HEK293 (cell line): ENCODE measurements around the gene ATP23.

Source experiments
- CTCF ChIA-PET: fragments of 350-600 bp; formaldehyde crosslinking; extraction: SDS; loops from one replicate; lab custom pipeline; 2021; ENCODE audit warnings: antibody characterized with exemption; lab: Yijun Ruan, JAX
- POLR2A ChIA-PET: fragments of 300-600 bp; formaldehyde crosslinking; extraction: SDS; loops from one replicate; lab custom pipeline; 2020; ENCODE audit warnings: antibody characterized with exemption, inconsistent platforms; lab: Yijun Ruan, JAX
- H3K27ac ChIP-seq: fragments of 200-500 bp; sonication (Bioruptor generic); 2 replicates; pipeline ENCODE4 v1.5.1; 2014; ENCODE audit warnings: low read depth, low read length, control low read depth, inconsistent platforms; ENCODE audit errors: extremely low read depth
- H3K36me3 ChIP-seq, 2 experiments: fragments of 200-500 bp in 1 of 2; sonication (Bioruptor generic) in 1 of 2; 1 replicate in 1 of 2; 2 replicates in 1 of 2; pipeline ENCODE4 v1.5.1; 2014 to 2017; ENCODE audit warnings: inconsistent platforms in 2 of 2, low read length in 2 of 2; ENCODE audit not compliant: control insufficient read depth in 2 of 2, insufficient read depth in 1 of 2
- H3K4me1 ChIP-seq: fragments of 200-500 bp; sonication (Bioruptor generic); 2 replicates; pipeline ENCODE4 v1.5.1; 2014; ENCODE audit warnings: mild to moderate bottlenecking, low read length, inconsistent platforms; ENCODE audit not compliant: control insufficient read depth, insufficient read depth
- H3K4me3 ChIP-seq: 2 replicates; pipeline ENCODE4 v1.5.1; 2011; ENCODE audit warnings: low read depth, mild to moderate bottlenecking, control low read depth, low read length, moderate library complexity
- H3K9me3 ChIP-seq: fragments of 200-500 bp; sonication (Bioruptor generic); 2 replicates; pipeline ENCODE4 v1.5.1; 2014; ENCODE audit warnings: low read depth, low read length, inconsistent platforms; ENCODE audit not compliant: control insufficient read depth, insufficient read depth
- BCL11B ChIP-seq: fragments of 450-650 bp; formaldehyde crosslinking; IDR thresholded peaks from 2 replicates; pipeline ENCODE4 v1.5.1; 2016; ENCODE audit warnings: low read depth, missing biosample characterization, missing genetic modification characterization
- EGR2 ChIP-seq: fragments of 450-650 bp; formaldehyde crosslinking; IDR thresholded peaks from 2 replicates; pipeline ENCODE4 v1.5.1; 2016; ENCODE audit warnings: low read depth, missing biosample characterization, missing genetic modification characterization
- IKZF3 ChIP-seq: fragments of 450-650 bp; IDR thresholded peaks from 2 replicates; pipeline ENCODE4 v1.5.0; 2018; ENCODE audit warnings: missing biosample characterization, mild to moderate bottlenecking, missing genetic modification characterization, moderate library complexity
- PRDM1 ChIP-seq: fragments of 450-650 bp; formaldehyde crosslinking; IDR thresholded peaks from 2 replicates; pipeline ENCODE4; 2016; ENCODE audit warnings: missing biosample characterization, missing genetic modification characterization
- TRIM28 ChIP-seq: IDR thresholded peaks from 2 replicates; pipeline ENCODE4 v1.6.1; 2011; ENCODE audit warnings: low read length, control low read depth, borderline replicate concordance
- YY2 ChIP-seq: fragments of 450-650 bp; formaldehyde crosslinking; IDR thresholded peaks from 2 replicates; pipeline ENCODE4 v1.5.1; 2016; ENCODE audit warnings: missing biosample characterization, missing genetic modification characterization
- ZEB2 ChIP-seq: fragments of 450-650 bp; formaldehyde crosslinking; IDR thresholded peaks from 2 replicates; pipeline ENCODE4 v1.5.1; 2016; ENCODE audit warnings: missing biosample characterization, missing genetic modification characterization
- ZFP37 ChIP-seq: fragments of 450-650 bp; formaldehyde crosslinking; IDR thresholded peaks from 2 replicates; pipeline ENCODE4 v1.5.1; 2016; ENCODE audit warnings: missing biosample characterization, missing genetic modification characterization
- ZNF155 ChIP-seq: fragments of 450-650 bp; formaldehyde crosslinking; IDR thresholded peaks from 2 replicates; pipeline ENCODE4 v1.5.1; 2016; ENCODE audit warnings: missing biosample characterization, missing genetic modification characterization
- ZNF335 ChIP-seq: fragments of 450-650 bp; formaldehyde crosslinking; conservative IDR thresholded peaks from 2 replicates; pipeline ENCODE4 v1.5.1; 2016; ENCODE audit warnings: missing biosample characterization, missing genetic modification characterization
- ZNF394 ChIP-seq: fragments of 450-650 bp; formaldehyde crosslinking; IDR thresholded peaks from 2 replicates; pipeline ENCODE4 v1.5.1; 2016; ENCODE audit warnings: missing biosample characterization, missing genetic modification characterization, mild to moderate bottlenecking, moderate library complexity, borderline replicate concordance
- ZNF560 ChIP-seq: fragments of 450-650 bp; formaldehyde crosslinking; IDR thresholded peaks from 2 replicates; pipeline ENCODE4 v1.5.1; 2017; ENCODE audit warnings: missing biosample characterization, missing genetic modification characterization, borderline replicate concordance
- ZNF596 ChIP-seq: fragments of 450-650 bp; IDR thresholded peaks from 2 replicates; pipeline ENCODE4 v1.5.0; 2018; ENCODE audit warnings: missing biosample characterization, mild to moderate bottlenecking, missing genetic modification characterization, moderate library complexity
- ZNF629 ChIP-seq: fragments of 450-650 bp; formaldehyde crosslinking; IDR thresholded peaks from 2 replicates; pipeline ENCODE4 v1.5.1; 2017; ENCODE audit warnings: missing biosample characterization, missing genetic modification characterization
- ZNF791 ChIP-seq: fragments of 450-650 bp; formaldehyde crosslinking; IDR thresholded peaks from 2 replicates; pipeline ENCODE4 v1.5.1; 2016; ENCODE audit warnings: missing biosample characterization, missing genetic modification characterization
- TF ChIP-seq, protein P1 (sequence below): fragments of 450-650 bp; formaldehyde crosslinking; IDR thresholded peaks from 2 replicates; pipeline ENCODE4 v1.5.1; 2016; ENCODE audit warnings: missing biosample characterization, missing genetic modification characterization
- TF ChIP-seq, protein P2 (sequence below): fragments of 450-650 bp; formaldehyde crosslinking; optimal IDR thresholded peaks from 2 replicates; pipeline ENCODE3; 2016; ENCODE audit warnings: missing biosample characterization, mild to moderate bottlenecking, missing genetic modification characterization
- TF ChIP-seq, protein P3 (sequence below): fragments of 450-650 bp; formaldehyde crosslinking; IDR thresholded peaks from 2 replicates; pipeline ENCODE4 v1.5.1; 2017; ENCODE audit warnings: missing biosample characterization, mild to moderate bottlenecking, missing genetic modification characterization, moderate library complexity
- TF ChIP-seq, protein P4 (sequence below): fragments of 450-650 bp; formaldehyde crosslinking; IDR thresholded peaks from 2 replicates; pipeline ENCODE4 v1.5.1; 2016; ENCODE audit warnings: missing biosample characterization, missing genetic modification characterization
- TF ChIP-seq, protein P5 (sequence below): fragments of 450-650 bp; formaldehyde crosslinking; IDR thresholded peaks from 2 replicates; pipeline ENCODE4 v1.5.1; 2016; ENCODE audit warnings: missing biosample characterization, missing genetic modification characterization

Gene ATP23

DNA sequence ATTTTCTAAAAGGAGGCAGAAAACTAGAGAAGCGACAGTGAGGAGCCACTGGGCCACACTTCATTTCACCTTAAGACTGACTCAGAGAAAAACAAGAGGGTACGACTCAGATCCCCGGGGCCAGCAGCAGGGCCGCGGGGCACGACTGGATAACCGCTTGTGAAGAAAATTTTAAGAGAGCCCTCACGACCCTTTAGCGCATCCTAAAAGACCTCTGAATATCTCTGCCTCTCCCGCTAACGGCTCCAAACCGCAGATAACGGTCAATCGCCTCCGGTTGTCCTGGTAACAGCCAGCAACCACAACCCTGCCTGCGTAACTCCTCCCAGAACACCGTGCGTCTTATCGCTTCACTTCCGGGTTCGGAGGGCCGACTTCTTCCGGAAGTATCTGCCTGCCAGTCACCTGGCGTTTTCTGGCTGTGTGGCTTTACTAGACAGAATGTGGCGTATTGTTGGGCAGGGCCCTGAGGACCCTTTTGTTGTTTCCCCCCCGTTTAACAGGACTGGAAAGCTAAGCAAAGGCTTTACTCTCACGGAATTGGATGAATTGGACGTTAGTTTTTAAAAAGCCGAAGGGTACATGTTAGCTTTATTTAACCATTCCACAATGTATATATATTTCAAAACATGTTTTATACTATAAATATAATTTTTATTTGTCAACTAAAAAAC lies 5.4 kb upstream of the ATP23 start (continued):
- TF ChIP-seq PRDM1 (tag by site-specific recombination) (peak; percentile 70), ZNF791 (tag by site-specific recombination) (no peak), ZNF155 (no peak), ZNF394 (tag by site-specific recombination) (peak; percentile 34; the same call in 1 of the 2 replicates), ZEB2 (tag by site-specific recombination) (peak; percentile 59), ZNF629 (tag by site-specific recombination) (peak; percentile 76), BCL11B (tag by site-specific recombination) (no peak), ZFP37 (tag by site-specific recombination) (no peak), TRIM28 (no peak), EGR2 (tag by site-specific recombination) (no peak), YY2 (no peak), ZNF560 (no peak), ZNF596 (tag by site-specific recombination) (no peak), ZNF335 (tag by site-specific recombination) (peak; percentile 81)
- TF ChIP-seq, protein P1, sequence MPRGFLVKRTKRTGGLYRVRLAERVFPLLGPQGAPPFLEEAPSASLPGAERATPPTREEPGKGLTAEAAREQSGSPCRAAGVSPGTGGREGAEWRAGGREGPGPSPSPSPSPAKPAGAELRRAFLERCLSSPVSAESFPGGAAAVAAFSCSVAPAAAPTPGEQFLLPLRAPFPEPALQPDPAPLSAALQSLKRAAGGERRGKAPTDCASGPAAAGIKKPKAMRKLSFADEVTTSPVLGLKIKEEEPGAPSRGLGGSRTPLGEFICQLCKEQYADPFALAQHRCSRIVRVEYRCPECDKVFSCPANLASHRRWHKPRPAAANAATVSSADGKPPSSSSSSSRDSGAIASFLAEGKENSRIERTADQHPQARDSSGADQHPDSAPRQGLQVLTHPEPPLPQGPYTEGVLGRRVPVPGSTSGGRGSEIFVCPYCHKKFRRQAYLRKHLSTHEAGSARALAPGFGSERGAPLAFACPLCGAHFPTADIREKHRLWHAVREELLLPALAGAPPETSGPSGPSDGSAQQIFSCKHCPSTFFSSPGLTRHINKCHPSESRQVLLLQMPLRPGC (tag by site-specific recombination), result no peak
- TF ChIP-seq, protein P2, sequence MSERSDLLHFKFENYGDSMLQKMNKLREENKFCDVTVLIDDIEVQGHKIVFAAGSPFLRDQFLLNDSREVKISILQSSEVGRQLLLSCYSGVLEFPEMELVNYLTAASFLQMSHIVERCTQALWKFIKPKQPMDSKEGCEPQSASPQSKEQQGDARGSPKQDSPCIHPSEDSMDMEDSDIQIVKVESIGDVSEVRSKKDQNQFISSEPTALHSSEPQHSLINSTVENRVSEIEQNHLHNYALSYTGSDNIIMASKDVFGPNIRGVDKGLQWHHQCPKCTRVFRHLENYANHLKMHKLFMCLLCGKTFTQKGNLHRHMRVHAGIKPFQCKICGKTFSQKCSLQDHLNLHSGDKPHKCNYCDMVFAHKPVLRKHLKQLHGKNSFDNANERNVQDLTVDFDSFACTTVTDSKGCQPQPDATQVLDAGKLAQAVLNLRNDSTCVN, result no peak
- TF ChIP-seq, protein P3, sequence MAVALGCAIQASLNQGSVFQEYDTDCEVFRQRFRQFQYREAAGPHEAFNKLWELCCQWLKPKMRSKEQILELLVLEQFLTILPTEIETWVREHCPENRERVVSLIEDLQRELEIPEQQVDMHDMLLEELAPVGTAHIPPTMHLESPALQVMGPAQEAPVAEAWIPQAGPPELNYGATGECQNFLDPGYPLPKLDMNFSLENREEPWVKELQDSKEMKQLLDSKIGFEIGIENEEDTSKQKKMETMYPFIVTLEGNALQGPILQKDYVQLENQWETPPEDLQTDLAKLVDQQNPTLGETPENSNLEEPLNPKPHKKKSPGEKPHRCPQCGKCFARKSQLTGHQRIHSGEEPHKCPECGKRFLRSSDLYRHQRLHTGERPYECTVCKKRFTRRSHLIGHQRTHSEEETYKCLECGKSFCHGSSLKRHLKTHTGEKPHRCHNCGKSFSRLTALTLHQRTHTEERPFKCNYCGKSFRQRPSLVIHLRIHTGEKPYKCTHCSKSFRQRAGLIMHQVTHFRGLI (tag by site-specific recombination), result peak; percentile 57; the same call in 1 of the 2 replicates
- TF ChIP-seq, protein P4, sequence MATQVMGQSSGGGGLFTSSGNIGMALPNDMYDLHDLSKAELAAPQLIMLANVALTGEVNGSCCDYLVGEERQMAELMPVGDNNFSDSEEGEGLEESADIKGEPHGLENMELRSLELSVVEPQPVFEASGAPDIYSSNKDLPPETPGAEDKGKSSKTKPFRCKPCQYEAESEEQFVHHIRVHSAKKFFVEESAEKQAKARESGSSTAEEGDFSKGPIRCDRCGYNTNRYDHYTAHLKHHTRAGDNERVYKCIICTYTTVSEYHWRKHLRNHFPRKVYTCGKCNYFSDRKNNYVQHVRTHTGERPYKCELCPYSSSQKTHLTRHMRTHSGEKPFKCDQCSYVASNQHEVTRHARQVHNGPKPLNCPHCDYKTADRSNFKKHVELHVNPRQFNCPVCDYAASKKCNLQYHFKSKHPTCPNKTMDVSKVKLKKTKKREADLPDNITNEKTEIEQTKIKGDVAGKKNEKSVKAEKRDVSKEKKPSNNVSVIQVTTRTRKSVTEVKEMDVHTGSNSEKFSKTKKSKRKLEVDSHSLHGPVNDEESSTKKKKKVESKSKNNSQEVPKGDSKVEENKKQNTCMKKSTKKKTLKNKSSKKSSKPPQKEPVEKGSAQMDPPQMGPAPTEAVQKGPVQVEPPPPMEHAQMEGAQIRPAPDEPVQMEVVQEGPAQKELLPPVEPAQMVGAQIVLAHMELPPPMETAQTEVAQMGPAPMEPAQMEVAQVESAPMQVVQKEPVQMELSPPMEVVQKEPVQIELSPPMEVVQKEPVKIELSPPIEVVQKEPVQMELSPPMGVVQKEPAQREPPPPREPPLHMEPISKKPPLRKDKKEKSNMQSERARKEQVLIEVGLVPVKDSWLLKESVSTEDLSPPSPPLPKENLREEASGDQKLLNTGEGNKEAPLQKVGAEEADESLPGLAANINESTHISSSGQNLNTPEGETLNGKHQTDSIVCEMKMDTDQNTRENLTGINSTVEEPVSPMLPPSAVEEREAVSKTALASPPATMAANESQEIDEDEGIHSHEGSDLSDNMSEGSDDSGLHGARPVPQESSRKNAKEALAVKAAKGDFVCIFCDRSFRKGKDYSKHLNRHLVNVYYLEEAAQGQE (tag by site-specific recombination), result no peak
- TF ChIP-seq, protein P5, sequence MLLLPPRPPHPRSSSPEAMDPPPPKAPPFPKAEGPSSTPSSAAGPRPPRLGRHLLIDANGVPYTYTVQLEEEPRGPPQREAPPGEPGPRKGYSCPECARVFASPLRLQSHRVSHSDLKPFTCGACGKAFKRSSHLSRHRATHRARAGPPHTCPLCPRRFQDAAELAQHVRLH (tag by site-specific recombination), result peak; percentile 68

DNA sequence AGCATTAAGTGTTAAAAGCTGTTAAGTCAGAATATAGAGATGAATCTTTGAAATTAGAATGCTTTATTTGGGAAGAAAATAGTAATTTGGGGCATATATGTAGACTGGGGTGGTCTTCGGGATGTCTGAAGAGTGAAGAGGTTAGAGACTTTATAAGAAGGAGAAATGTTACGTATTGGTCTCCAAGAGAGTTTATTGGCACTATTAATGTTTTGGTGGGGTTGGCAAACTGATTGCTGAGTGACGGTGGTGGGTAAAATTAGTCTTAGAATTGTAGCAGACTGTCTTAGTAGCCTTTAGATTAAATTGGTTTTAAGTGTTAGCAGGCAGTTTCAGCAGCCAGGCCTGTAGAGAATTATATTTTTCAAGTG lies 4.9 kb upstream of the ATP23 start:
- no peak overlapping the region for H3K27ac ChIP-seq
- ChIA-PET CTCF (interaction anchor here (0.5 to 0.9 kb wide), 2 partner anchors 133 to 240 kb away, joined by 3 to 4 read pairs; no protein-coding TSS in a partner anchor), POLR2A (interaction anchor here (0.9 kb wide), 1 partner anchor 8 kb away, joined by 3 read pairs; no protein-coding TSS in a partner anchor)
- H3K9me3 ChIP-seq, result no peaks in the 10 kb centered on the region
- peak overlapping the region; percentile 77 for H3K4me3 ChIP-seq
- H3K4me1 ChIP-seq, result 0 out of 2 replicates have a peak, but pooled peaks cover 2% of the 10 kb centered on the region
- TF ChIP-seq ZNF335 (tag by site-specific recombination) (peak; percentile 71), IKZF3 (tag by site-specific recombination) (no peak)
- no peaks in the 10 kb centered on the region; a peak in 1 of 3 replicates for H3K36me3 ChIP-seq
